KBM-7 (cell line): ENCODE measurements around the gene ABL2.
"Not testable (repeated sequence)": the region's sequence is repeated elsewhere in the genome, so short reads cannot be mapped to it uniquely, and the experiment has no call there.

Experiments used
- DNase-seq: peaks from one replicate; pipeline ENCODE4 v3.0.0-alpha.2; 2015
- in situ Hi-C: fragments of 300-500 bp; cut with MboI; formaldehyde crosslinking; loops from 2 replicates; pipeline ENCODE4 v1.14.3; 2020; ENCODE audit warnings: low sequenced_read_pairs, low pct_unique_long_range_greater_than_20kb, mixed read lengths

Gene ABL2

DNA sequence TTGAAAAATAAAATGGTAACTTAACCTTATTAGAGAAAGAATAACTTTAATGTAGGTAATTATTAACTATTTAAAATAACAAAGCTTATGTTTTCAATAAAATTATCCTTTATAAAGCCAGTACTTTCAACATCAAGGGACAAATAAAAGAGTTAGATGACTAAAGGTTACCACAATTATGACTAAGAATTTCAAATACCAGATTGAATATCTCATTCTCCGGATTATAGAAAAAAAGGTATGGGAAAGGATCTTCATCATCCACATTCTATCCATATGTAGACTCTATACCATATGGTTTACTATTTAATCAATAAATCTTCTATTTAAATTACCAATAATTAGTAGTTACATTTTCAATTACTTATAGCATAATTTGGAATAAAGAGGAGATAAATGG is 84.9 kb downstream of the ABL2 start:
- in situ Hi-C loops: no loop called here
- DNase-seq: no peak

DNA sequence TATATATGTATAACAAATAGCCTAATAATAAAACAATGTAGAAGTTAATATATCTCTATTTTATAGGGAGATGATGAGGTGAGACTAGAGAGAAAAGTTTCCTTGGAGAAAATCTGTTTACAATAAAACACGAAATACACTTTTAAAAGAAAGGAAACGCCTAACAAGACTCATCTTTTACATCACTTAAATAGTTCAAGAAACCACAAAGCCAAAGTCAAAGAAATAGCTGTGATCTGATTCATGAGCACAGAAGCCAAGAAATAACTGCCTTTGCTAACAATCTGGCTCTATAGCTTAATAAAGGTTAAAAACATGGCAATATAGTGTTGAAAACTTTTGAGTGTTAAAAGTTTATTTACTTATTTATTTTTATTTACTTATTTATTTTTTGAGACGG is 86.2 kb downstream of the ABL2 start:
- DNase-seq: no peak
- in situ Hi-C loops: no loop called here

DNA sequence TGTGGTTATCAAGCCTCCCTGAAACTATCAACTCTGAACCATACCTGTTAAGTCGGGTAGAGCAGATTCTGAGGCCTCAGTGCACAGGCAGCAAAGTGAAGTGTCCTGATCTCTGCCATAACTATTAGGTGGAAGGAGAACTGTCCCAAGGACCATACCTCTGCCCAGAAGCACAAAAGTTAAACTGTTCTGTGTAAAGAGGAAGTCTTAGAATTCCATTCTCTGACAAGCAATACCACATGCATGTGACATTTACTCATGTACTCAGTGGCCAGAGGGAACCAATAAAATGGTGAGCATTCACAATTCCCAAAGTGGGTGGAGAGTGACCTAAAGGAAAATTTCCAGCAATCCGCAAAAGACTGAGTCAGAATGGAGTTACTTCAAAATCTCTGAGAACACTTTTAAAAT is 86.6 kb downstream of the ABL2 start:
- peak; percentile 54 for DNase-seq
- in situ Hi-C loops: no loop called here

DNA sequence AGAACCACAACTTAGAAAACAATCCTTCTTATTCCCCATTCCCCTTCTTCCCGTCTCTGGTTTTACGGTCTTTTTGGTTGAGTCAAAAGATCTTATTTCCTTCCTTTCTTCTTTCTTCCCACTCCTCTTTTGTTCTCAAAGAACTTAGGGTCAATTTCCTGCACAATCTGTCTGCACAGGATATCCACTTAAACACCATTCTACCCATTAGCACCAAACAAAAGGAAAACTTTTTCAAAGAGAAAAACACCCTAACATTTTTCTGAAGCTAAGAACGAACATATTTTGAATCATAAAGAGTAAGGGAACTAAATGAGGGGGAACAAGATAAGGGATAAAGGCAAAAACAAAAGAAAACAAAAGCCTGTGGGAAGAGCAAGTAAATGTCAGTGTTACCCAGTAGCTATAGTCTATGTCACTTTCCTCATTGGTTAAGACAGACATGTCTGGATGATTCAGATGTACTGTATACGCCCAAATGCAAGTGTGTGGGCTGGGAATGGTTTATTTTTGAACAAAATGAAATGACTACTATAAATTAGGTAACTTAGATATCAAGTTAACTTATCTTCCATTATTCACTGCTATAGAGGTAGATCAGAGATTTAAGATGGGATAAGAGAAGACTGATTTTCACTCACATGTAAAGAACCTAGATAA is 87.8 kb downstream of the ABL2 start:
- in situ Hi-C loops: no loop called here
- DNase-seq: peak; percentile 33

DNA sequence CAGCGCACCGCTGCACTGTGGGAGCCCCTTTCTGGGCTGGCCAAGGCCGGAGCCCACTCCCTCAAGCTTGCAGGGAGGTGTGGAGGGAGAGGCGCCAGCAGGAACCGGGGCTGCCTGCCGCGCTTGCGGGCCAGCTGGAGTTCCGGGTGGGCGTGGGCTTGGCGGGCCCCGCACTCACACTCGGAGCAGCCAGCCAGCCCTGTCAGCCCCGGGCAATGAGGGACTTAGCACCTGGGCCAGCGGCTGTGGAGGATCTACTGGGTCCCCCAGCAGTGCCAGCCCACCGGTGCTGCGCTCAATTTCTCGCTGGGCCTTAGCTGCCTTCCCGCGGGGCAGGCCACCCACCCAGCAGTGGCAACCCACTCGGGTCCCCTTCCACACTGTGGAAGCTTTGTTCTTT is 90.7 kb downstream of the ABL2 start:
- DNase-seq, in situ Hi-C loops: not testable (repeated sequence)

DNA sequence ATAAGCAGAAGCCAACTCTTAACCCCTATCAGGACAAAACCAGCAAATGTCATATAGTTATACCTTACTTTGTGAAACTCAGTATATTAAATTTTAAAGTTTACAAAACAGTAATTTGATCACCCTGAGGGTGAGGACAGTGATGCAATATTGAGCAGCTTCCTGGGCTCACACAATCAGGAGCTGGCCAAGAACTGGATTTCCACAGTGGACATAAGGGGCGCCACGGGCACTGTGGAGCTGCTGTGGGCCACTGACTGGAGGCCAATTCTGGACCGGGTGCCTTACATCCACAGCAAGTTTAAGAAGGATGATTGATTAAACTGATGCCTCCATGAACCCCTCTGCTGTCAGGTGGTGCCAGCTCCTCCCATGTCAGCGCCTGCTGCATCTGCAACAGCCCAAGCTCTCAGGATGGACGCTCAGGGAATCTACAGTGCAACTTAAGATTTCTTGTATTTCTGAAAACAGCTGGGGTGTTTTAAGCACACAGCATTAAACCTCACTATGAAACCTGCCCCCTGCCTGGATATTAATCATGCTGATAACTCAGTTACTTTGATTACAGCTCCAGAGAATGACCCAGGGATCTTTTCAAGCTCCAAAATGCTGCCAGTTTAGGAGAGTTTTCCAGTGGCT is 91.7 kb downstream of the ABL2 start:
- in situ Hi-C loops: no loop called here
- no peak for DNase-seq

DNA sequence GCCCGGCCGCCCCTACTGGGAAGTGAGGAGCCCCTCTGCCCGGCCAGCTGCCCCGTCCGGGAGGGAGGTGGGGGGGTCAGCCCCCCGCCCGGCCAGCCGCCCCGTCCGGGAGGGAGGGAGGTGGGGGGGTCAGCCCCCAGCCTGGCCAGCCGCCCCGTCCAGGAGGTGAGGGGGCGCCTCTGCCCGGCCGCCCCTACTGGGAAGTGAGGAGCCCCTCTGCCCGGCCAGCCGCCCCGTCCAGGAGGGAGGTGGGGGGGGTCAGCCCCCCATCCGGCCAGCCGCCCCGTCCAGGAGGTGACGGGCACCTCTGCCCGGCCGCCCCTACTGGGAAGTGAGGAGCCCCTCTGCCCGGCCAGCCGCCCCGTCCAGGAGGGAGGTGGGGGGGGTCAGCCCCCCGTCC is 93.8 kb downstream of the ABL2 start:
- in situ Hi-C loops, DNase-seq: not testable (repeated sequence)

DNA sequence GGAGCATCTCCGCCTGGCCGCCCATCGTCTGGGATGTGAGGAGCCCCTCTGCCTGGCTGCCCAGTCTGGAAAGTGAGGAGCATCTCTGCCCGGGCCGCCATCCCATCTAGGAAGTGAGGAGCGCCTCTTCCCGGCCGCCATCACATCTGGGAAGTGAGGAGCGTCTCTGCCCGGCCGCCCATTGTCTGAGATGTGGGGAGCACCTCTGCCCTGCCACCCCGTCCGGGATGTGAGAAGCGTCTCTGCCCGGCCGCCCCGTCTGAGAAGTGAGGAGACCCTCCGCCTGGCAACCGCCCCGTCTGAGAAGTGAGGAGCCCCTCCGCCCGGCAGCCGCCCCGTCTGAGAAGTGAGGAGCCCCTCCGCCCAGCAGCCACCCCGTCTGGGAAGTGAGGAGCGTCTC is 94.3 kb downstream of the ABL2 start:
- in situ Hi-C loops, DNase-seq: not testable (repeated sequence)

DNA sequence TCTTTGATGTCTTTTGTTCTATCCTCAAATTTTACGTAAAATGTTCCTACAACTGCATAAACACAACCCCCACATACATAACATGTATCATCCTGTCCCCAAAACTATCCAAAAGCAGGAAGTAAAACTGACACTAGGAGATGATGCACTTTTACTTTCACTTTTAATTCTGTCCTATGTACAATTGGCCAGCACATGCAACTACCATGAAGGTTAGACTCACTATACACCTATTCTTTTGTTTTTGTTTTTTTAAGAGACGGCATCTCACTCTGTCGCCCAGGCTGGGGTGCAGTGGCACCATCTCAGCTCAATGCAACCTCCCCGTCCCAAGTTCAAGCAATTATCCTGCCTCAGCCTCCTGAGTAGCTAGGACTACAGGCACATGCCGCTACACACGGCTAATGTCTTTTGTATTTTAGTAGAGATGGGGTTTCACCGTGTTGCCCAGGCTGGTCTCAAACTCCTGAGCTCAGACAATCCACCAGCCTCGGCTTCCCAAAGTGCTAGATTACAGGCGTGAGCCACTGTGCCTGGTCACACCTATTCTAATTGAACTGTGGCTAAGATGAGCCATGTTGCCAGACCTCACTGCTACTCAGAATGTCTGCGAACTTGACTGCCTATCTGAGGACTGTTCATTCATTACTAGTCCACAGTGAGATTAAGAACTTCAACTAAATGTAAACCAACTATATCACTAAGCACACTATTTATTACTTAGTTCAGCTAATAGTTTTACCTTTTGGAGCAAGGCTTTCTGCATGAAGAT is 99.6 kb downstream of the ABL2 start:
- in situ Hi-C loops: no loop called here
- peak; percentile 78 for DNase-seq

DNA sequence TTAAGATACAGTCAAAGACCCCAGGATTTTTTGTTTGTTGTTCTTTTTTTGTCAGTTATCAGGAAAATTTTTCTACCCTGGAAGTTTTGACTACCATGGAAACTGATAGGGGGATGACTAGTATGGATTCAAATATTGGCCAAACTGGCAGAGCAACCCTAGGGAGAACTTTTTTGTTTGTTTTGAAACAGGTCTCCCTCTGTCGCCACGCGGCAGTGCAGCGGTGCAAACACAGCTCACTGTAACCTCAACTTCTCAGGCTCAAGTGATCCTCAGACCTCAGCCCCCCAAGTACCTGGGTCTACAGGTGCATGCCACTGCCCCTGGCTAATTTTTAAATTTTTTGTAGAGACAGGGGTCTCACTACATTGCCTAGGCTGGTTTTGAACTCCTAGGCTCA is 101.0 kb downstream of the ABL2 start:
- in situ Hi-C loops: no loop called here
- no peak for DNase-seq

DNA sequence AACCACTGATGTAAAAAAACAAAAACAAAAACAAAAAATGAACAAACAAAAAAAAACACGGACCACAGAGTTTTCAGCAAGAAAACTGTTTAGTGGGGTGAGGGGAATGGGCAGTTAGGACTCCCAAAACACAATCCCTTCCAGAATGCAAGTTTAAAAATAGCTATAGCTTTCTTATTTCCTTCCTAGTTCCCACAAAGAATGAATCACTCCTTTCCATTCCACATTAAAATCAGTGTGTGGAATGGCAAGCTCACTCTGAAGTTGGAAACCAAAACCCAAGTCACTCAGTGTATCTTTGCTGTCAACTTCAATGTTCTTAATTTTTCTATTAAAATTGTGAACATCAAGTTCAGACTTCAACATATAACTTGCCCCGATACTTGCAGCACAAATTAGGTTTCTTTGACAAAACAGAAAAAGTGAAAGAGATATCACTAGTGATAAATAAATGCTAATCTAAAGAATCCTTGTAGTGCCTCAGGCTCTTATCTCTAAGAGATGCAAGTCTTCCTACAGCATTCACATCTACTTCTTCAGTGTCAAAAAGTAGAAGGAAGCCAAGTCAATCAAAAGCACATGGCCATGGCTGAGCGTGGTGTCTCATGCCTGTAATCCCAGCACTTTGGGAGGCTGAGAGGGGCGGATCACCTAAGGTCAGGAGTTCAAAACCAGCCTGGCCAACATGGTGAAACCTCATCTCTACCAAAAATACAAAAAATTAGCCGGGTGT is 102.1 kb downstream of the ABL2 start:
- no peak for DNase-seq
- in situ Hi-C loops: no loop called here

DNA sequence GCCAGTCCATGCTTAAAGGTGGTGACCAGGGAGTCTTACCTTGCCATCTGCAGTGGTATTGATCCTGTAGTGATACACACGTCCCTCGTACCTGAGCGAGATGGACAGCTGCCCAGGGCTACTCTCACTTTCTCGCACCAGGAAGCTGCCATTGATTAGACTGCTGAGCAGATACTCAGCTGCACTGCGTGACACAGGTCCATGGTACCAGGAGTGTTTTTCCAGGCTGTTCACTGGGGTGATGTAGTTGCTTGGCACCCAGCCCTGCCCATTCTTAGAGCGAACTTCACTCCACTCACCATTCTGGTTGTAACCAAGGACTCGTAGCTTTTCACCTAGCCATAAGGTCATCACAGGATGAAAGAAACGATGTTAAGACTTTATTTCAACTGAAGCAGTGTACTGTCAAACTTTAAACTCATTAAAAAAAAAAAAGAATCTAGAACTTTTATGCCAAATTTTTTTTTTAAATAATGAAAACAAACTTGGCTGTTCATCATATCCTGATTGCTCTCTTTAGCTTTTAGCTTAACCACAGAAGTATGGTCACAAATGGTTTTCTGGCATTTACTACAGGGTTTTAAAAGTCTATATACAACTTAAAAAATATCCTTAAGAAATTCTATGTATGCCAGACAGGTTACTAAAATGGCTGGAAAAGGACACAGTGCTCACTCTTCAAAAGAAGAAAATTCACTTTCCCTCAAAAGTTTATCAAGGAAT is 103.0 kb downstream of the ABL2 start:
- in situ Hi-C loops: no loop called here
- no peak for DNase-seq

DNA sequence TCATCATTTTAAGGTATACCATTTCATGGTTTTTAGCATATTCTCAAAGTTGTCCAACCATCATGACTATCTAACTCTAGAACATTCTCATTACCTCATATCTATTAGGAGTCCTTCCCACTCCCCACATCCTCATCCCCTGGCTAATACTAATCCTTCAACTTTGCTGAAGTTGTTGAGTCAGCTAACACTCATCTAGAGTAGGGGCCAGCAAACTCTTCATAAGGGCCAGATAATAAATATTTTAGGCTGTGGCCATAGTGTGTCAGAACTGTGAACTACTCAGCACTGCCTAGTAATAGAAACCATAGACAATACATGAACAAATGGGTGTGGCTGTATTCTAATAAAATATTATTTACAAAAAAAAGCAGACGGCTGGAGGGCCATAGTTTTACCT is 104.6 kb downstream of the ABL2 start:
- DNase-seq: no peak
- in situ Hi-C loops: no loop called here

DNA sequence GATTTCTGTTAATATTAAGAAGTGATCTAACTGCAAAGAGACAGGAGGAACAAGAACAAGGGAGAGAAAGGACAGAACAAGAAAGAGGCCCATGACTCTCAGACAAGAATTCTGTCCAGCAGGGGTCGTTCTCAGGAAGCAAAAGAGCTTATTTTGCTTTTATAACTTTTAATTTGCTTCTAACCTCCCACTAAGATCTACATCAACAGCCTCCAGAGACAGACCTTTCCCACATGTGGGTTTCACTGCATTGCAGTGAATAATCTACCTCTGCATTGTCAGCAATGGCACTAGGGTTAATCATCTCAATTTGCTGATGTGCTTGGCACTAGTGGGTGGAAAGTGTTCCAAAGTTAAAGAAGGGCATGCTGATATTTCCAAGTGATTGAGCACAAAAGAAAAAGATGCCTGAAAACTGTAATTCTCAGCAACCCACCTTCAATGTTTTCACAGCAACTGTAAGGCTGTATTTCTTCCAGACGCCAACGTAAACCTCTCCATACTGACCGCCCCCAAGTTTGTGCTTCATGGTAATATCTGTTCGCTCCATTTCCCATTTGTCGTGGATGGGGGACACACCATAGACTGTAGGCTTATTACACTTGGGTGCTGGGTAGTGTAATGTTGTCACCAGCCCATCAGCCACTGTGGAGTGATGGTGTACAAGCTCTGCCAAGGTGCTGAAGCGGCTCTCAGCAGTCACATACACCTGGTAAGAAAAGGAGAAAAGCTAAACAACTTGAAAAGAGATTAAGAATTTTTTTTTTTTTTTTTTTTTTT is 108.1 kb downstream of the ABL2 start:
- in situ Hi-C loops: no loop called here
- peak; percentile 68 for DNase-seq

DNA sequence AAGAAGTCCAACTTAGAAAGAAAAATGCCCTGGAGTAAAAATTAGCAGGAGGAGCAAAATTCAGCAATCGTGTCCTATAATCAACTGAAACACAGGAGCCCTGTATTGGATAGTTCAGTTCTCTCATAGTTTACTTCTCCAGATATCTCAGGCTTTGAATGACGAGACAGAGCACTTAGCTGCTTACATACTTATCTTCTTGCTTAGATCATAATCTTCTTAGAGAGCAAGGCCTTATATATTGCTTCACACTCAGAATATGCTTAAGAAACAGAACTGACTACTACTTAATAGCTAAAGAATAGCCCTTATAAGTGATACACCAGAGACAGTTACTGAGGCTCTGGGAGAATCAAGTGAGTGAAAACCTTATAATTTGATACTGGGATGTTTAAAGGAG is 108.7 kb downstream of the ABL2 start:
- no peak for DNase-seq
- in situ Hi-C loops: no loop called here

DNA sequence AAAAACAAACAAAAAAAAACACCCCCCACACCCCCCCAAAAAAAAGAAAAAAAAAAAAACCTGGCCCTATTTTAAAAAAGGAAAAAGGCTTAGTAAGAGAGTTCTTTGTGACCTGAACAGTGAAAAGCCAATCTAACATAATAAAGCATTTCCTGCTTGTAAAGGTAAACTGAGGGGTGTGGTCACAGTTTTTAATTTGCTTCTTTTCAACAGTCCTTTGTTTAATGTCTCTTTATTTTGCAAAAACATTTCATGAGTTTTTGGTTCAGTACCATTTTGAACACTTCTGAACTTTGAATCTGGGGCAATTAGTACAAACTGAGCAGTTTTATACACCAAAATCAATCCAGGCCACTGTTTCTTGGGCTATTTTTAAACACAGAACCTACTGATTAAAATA is 110.0 kb downstream of the ABL2 start:
- in situ Hi-C loops: no loop called here
- DNase-seq: no peak

DNA sequence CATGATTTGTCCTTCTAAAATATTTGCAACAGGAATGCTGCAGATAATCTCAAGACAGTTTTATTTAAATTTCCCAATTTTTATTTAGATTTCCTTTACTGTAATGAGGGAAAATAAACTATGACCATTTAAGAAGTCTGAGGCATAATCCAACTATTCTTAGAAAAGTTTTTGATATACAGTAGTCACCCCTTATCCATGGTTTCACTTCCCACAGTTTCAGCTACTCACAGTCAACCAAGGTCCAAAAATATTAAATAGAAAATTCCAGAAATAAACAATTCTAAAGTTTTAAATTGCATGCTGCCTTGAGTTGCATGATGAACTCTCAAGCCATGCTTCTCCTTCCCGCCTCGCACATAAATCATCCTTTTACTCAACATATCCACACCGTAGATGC is 114.3 kb downstream of the ABL2 start:
- in situ Hi-C loops: no loop called here
- no peak for DNase-seq

DNA sequence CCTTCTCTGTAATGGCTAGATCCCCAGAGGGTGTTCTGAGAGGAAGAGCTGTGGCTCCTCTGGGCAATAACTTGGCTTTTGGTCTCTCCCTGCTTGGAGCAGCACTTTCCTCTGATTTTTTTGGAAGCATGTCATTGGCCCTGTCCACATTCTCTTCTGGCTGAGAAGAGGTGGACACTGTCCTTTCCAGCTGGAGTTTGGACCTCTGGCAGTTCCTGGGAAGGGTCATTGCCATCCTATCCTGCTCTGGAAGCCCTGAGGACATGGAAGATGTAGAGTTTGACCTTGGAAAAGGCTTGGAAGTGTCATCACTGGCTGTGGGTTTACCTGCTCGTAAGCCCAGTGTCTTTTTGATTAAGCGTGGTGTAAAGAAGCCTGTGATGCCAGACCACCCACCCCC is 120.8 kb downstream of the ABL2 start:
- in situ Hi-C loops: no loop called here
- no peak for DNase-seq
